ENCODE measurements around the gene ERCC1. TPM values are rescaled to one million over a fixed set of nuclear protein-coding genes. Genes with fewer than 3 reads are reported as not detected.

ERCC1 gene
- total RNA-seq, 6 experiments from 2014 or later: 19.2 to 29.4 (median 22.6) TPM

DNA sequence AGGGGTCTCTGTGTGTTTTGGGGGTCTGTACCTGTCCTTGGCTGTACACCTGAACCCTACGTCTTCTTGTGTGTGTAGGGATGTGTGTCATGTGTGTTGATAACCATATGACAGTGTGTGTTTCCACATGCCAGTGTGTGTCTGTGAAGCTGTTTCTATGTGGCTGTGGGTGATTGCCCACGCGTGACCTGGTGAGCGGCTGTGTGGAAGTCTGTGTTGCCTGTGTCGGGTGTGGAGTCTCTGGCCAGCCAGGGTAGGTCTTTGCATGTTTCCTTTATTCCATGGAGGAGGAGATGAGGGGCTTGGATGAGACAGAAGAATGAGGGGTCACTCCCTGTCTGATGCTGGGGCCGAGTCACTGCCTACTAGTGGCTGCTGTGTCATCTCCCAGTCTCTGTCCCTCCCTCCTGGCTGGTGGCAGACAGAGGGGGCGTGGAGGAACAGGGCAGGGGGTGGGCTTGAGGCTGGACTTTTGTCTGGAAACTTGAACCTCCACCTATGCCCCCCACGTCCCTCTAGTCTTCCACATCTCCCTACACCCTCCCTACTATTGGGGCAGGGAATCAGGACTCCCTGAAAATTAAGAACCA lies 41.2 kb upstream of the ERCC1 start:
- TF ChIP-seq POLR2A (IDR thresholded peaks at IDR 0.05): no peak
- no peak for TF ChIP-seq CTCF (IDR thresholded peaks at IDR 0.05)
- Histone ChIP-seq H3K4me3 (no peak overlapping the region), H3K36me3 (no peaks in the 10 kb centered on the region), H3K4me1 (peaks cover 0 to 15% (median 7%) of the 10 kb centered on the region in 4 donors), H3K9me3 (no peaks in the 10 kb centered on the region), H3K27me3 (no peaks in the 10 kb centered on the region), H3K27ac (no peak overlapping the region)
- ATAC-seq: no peak
- 55% methylated on average over 6 of the region's 8 CpGs for WGBS (ENCODE audit: insufficient coverage, low coverage, low lambda C conversion rate, missing lambda C conversion rate)
- DNase-seq: no peak
- intact Hi-C loops (cut with DNase I): no loop called here

GRCh38 chr19:45464274-45464673 lies 40.6 kb upstream of the ERCC1 start:
- H3K36me3 ChIP-seq: no peaks in the 10 kb centered on the region
- H3K4me1 ChIP-seq: peaks cover 0 to 15% (median 7%) of the 10 kb centered on the region in 4 donors
- no peak overlapping the region for H3K4me3 ChIP-seq
- H3K27me3 ChIP-seq: no peaks in the 10 kb centered on the region
- no peaks in the 10 kb centered on the region for H3K9me3 ChIP-seq
- ATAC-seq (no peak), DNase-seq (no peak)
- intact Hi-C loops (cut with DNase I): no loop called here
- 33% methylated on average over 1 of the region's 2 CpGs for WGBS (ENCODE audit: insufficient coverage, low coverage, low lambda C conversion rate, missing lambda C conversion rate)
- no peak for TF ChIP-seq CTCF (IDR thresholded peaks at IDR 0.05)
- no peak for TF ChIP-seq POLR2A (IDR thresholded peaks at IDR 0.05)
- H3K27ac ChIP-seq: no peak overlapping the region

- peaks cover 0 to 10% (median 4%) of the 10 kb centered on the region in 4 donors for H3K4me1 ChIP-seq
- DNase-seq (no peak), ATAC-seq (no peak)
- H3K9me3 ChIP-seq: no peaks in the 10 kb centered on the region
- intact Hi-C loops (cut with DNase I): no loop called here
- H3K27me3 ChIP-seq: no peaks in the 10 kb centered on the region
- no peak overlapping the region for H3K27ac ChIP-seq
- TF ChIP-seq CTCF (IDR thresholded peaks at IDR 0.05) (no peak), POLR2A (IDR thresholded peaks at IDR 0.05) (no peak)
- no peaks in the 10 kb centered on the region for H3K36me3 ChIP-seq
- 63% methylated on average over 2 of the region's 4 CpGs for WGBS (ENCODE audit: insufficient coverage, low coverage, low lambda C conversion rate, missing lambda C conversion rate)
- no peak overlapping the region for H3K4me3 ChIP-seq
Observed at GRCh38 chr19:45463241-45463640, 39.5 kb upstream of the ERCC1 start.

GRCh38 chr19:45462174-45462573 lies 38.5 kb upstream of the ERCC1 start:
- Histone ChIP-seq H3K36me3 (no peaks in the 10 kb centered on the region), H3K9me3 (no peaks in the 10 kb centered on the region), H3K27me3 (no peaks in the 10 kb centered on the region), H3K4me1 (peaks cover 0 to 4% (median 1%) of the 10 kb centered on the region in 4 donors), H3K4me3 (no peak overlapping the region), H3K27ac (no peak overlapping the region)
- TF ChIP-seq POLR2A (IDR thresholded peaks at IDR 0.05) (no peak), CTCF (IDR thresholded peaks at IDR 0.05) (no peak)
- intact Hi-C loops (cut with DNase I): no loop called here
- ATAC-seq (no peak), DNase-seq (no peak)
- 52% methylated on average over 4 of the region's 4 CpGs for WGBS (ENCODE audit: insufficient coverage, low coverage, low lambda C conversion rate, missing lambda C conversion rate)

All from right lobe of liver (tissue), 6 donors.